Smooth muscle cell (in vitro differentiated cells): Measurements from ENCODE around the gene NLRP3. TPM values are rescaled to one million over a fixed set of nuclear protein-coding genes. Genes with fewer than 3 reads are reported as not detected.

ENCODE experiments used
- DNase-seq: peaks from one replicate; lab custom pipeline; 2025; ENCODE audit not compliant: unreplicated experiment; lab: John Stamatoyannopoulos, UW
- H2AFZ ChIP-seq: fragments of 200-600 bp; sonication (generic); 2 replicates; pipeline ENCODE4 v1.6.0; 2016; ENCODE audit warnings: antibody characterized with exemption, low read depth, mild to moderate bottlenecking
- H3F3A ChIP-seq: fragments of 200-600 bp; sonication (generic); 2 replicates; pipeline ENCODE4 v1.6.0; 2017; ENCODE audit warnings: antibody characterized with exemption, low read depth
- H3K27ac ChIP-seq: fragments of 200-600 bp; sonication (generic); 2 replicates; pipeline ENCODE4 v1.5.1; 2016; ENCODE audit warnings: low read depth, mild to moderate bottlenecking
- H3K27me3 ChIP-seq: fragments of 200-600 bp; sonication (generic); 2 replicates; pipeline ENCODE4 v1.6.1; 2016; ENCODE audit warnings: low read depth, mild to moderate bottlenecking
- H3K36me3 ChIP-seq: fragments of 200-600 bp; sonication (generic); 2 replicates; pipeline ENCODE4 v1.5.1; 2016; ENCODE audit warnings: low read depth
- H3K4me1 ChIP-seq: fragments of 200-600 bp; sonication (generic); 2 replicates; pipeline ENCODE4 v1.5.1; 2016; ENCODE audit warnings: low read depth
- H3K4me2 ChIP-seq: fragments of 200-600 bp; sonication (generic); 2 replicates; pipeline ENCODE4 v1.6.0; 2016; ENCODE audit warnings: mild to moderate bottlenecking
- H3K4me3 ChIP-seq: fragments of 200-600 bp; sonication (generic); 2 replicates; pipeline ENCODE4 v1.5.1; 2016; ENCODE audit warnings: mild to moderate bottlenecking
- H3K79me2 ChIP-seq: fragments of 200-600 bp; sonication (generic); 2 replicates; pipeline ENCODE4 v1.6.0; 2016; ENCODE audit warnings: low read depth, mild to moderate bottlenecking
- H3K9ac ChIP-seq: fragments of 200-600 bp; sonication (generic); 2 replicates; pipeline ENCODE4 v1.6.0; 2016; ENCODE audit warnings: low read depth
- H3K9me3 ChIP-seq: fragments of 200-600 bp; sonication (generic); replicated peaks from 2 replicates; pipeline ENCODE4 v1.5.1; 2016; ENCODE audit warnings: low read depth
- H4K20me1 ChIP-seq: fragments of 200-600 bp; sonication (generic); 2 replicates; pipeline ENCODE4 v1.6.0; 2016; ENCODE audit warnings: low read depth
- CTCF ChIP-seq: fragments of 200-600 bp; sonication (generic); IDR thresholded peaks from 2 replicates; pipeline ENCODE4 v1.5.1; 2017; ENCODE audit warnings: borderline replicate concordance, mild to moderate bottlenecking, antibody characterized with exemption; ENCODE audit not compliant: insufficient read depth, poor library complexity, severe bottlenecking
- WGBS: methylation state at CpG from one replicate; pipeline ENCODE4 v1.1.7; 2016; ENCODE audit warnings: low lambda C conversion rate; 5-methylcytosine and 5-hydroxymethylcytosine counted together
- polyA plus RNA-seq: library from polyadenylated mRNA; unstranded; fragments of >200 nt; fragmentation: Nextera tagmentation; extraction: Ambion mirVana; gene quantifications from 2 replicates; pipeline ENCODE4 v1.2.1, GENCODE V29; 2016
- total RNA-seq: library from RNA; depleted of rRNA; stranded (reverse); fragments of >200 nt; gene quantifications from 2 replicates; pipeline ENCODE4 v1.2.3, GENCODE V29; 2014

NLRP3 gene
- total and polyA plus RNA-seq, 2 experiments from 2014 or later = 0.58 to 1.4 TPM

- no peak overlapping the region for H2AFZ ChIP-seq
- H3K9me3 ChIP-seq = no peaks in the 10 kb centered on the region
- H3K27ac ChIP-seq = peak overlapping the region; percentile 72
- H3K4me1 ChIP-seq = peaks cover 6% of the 10 kb centered on the region
- H3K36me3 ChIP-seq = no peaks in the 10 kb centered on the region
- H3F3A ChIP-seq = peaks cover 17% of the 10 kb centered on the region
- H3K4me2 ChIP-seq = peak overlapping the region; percentile 9
- H4K20me1 ChIP-seq = no peaks in the 10 kb centered on the region
- DNase-seq = no peak
- TF ChIP-seq CTCF = no peak
- H3K27me3 ChIP-seq = no peaks in the 10 kb centered on the region
- no peak overlapping the region for H3K4me3 ChIP-seq
- H3K79me2 ChIP-seq = no peaks in the 10 kb centered on the region
- H3K9ac ChIP-seq = no peak overlapping the region
- 85% methylated on average over 7 of the region's 7 CpGs for WGBS
Measured at GRCh38 chr1:247368490-247369145, 47.4 kb upstream of the NLRP3 start.

DNA sequence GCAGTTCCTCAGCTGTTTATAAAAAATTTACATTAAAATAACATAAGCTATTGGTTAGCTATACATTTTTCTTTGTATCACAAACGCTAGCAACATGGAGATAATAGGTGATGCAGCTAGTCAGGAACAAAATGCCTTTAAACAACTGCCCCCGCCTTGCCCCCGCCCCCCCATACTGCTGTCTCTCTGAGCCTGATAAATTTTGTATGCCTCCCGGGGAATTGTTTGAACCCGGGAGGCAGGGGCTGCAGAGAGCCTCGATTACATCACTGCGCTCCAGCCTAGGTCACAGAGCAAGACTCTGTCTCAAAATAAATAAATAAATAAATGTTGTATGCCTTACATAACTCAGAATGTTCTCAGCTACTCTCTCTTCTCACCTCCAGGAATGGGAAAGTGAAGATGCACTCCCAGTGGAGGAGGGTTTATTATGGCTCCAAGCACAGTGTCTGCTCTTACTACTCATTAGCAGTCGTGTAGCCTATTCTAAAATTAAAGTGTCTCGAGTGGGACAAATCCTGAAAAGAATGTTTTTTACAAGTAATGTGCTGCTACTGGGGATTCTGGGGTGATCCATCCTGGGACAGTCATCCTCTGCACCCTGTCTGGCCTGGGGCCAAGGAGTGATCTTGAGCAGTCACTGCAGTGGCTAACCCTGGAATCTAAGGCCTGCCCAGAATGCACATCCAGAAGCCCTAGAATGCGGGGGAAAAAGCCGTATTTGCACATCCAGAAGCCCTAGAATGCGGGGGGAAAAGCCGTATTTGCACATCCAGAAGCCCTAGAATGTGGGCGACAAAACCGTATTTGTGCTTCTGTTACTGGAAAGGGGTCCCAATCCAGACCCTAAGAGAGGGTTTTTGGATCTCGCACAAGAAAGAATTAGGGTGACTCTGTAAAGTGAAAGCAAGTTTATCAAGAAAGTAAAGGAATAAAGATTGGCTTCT is 44.9 kb upstream of the NLRP3 start:
- H3K36me3 ChIP-seq = no peaks in the 10 kb centered on the region
- H3K4me1 ChIP-seq = peaks cover 6% of the 10 kb centered on the region
- H3K4me2 ChIP-seq = peak overlapping the region; percentile 63
- H3K4me3 ChIP-seq = no peak overlapping the region
- no peaks in the 10 kb centered on the region for H3K9me3 ChIP-seq
- no peak overlapping the region for H3K9ac ChIP-seq
- DNase-seq = peak; percentile 55
- no peaks in the 10 kb centered on the region for H3K79me2 ChIP-seq
- no peak overlapping the region for H2AFZ ChIP-seq
- H3F3A ChIP-seq = peaks cover 35% of the 10 kb centered on the region
- WGBS = 23% methylated on average over 16 of the region's 16 CpGs
- H3K27me3 ChIP-seq = no peaks in the 10 kb centered on the region
- no peak for TF ChIP-seq CTCF
- no peaks in the 10 kb centered on the region for H4K20me1 ChIP-seq
- H3K27ac ChIP-seq = peak overlapping the region; percentile 60

DNA sequence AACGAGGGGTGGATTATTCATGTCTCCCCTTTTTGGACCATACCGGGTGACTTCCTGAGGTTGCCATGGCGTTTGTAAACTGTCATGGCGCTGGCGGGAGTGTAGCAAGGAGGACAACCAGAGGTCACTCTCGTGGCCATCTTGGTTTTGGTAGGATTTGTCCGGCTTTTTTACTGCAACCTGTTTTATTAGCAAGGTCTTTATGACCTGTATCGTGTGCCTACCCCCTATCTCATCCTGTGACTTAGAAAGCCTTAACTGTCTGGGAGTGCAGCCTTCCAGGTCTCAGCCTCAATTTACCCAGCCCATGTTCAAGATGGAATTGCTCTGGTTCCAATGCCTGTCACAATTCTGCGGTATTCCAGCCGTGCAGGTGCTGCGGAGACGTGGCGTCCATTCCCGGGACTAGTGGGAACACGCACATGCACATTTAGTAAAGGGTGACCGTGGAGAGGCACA is 44.1 kb upstream of the NLRP3 start:
- peak overlapping the region; percentile 60 for H3K27ac ChIP-seq
- no peaks in the 10 kb centered on the region for H3K9me3 ChIP-seq
- H3K4me3 ChIP-seq = no peak overlapping the region
- H4K20me1 ChIP-seq = no peaks in the 10 kb centered on the region
- no peak for TF ChIP-seq CTCF
- no peak for DNase-seq
- H3K27me3 ChIP-seq = no peaks in the 10 kb centered on the region
- H2AFZ ChIP-seq = no peak overlapping the region
- H3K4me2 ChIP-seq = peak overlapping the region; percentile 63
- WGBS = 90% methylated on average over 16 of the region's 16 CpGs
- peaks cover 35% of the 10 kb centered on the region for H3F3A ChIP-seq
- no peaks in the 10 kb centered on the region for H3K79me2 ChIP-seq
- H3K9ac ChIP-seq = no peak overlapping the region
- no peaks in the 10 kb centered on the region for H3K36me3 ChIP-seq
- H3K4me1 ChIP-seq = peaks cover 8% of the 10 kb centered on the region
